GM12872 (cell line): ENCODE data around the gene CRYGN.

Source experiments
- TF ChIP-seq, protein P1 (sequence below): IDR thresholded peaks from 3 replicates; pipeline ENCODE4 v1.5.1; 2011; ENCODE audit warnings: low read depth, mild to moderate bottlenecking, low read length, moderate library complexity; ENCODE audit not compliant: insufficient read depth

Gene CRYGN

GRCh38 chr7:151411551-151411950, 28.4 kb downstream of the CRYGN start:
- TF ChIP-seq, protein P1, sequence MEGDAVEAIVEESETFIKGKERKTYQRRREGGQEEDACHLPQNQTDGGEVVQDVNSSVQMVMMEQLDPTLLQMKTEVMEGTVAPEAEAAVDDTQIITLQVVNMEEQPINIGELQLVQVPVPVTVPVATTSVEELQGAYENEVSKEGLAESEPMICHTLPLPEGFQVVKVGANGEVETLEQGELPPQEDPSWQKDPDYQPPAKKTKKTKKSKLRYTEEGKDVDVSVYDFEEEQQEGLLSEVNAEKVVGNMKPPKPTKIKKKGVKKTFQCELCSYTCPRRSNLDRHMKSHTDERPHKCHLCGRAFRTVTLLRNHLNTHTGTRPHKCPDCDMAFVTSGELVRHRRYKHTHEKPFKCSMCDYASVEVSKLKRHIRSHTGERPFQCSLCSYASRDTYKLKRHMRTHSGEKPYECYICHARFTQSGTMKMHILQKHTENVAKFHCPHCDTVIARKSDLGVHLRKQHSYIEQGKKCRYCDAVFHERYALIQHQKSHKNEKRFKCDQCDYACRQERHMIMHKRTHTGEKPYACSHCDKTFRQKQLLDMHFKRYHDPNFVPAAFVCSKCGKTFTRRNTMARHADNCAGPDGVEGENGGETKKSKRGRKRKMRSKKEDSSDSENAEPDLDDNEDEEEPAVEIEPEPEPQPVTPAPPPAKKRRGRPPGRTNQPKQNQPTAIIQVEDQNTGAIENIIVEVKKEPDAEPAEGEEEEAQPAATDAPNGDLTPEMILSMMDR: no peak

DNA sequence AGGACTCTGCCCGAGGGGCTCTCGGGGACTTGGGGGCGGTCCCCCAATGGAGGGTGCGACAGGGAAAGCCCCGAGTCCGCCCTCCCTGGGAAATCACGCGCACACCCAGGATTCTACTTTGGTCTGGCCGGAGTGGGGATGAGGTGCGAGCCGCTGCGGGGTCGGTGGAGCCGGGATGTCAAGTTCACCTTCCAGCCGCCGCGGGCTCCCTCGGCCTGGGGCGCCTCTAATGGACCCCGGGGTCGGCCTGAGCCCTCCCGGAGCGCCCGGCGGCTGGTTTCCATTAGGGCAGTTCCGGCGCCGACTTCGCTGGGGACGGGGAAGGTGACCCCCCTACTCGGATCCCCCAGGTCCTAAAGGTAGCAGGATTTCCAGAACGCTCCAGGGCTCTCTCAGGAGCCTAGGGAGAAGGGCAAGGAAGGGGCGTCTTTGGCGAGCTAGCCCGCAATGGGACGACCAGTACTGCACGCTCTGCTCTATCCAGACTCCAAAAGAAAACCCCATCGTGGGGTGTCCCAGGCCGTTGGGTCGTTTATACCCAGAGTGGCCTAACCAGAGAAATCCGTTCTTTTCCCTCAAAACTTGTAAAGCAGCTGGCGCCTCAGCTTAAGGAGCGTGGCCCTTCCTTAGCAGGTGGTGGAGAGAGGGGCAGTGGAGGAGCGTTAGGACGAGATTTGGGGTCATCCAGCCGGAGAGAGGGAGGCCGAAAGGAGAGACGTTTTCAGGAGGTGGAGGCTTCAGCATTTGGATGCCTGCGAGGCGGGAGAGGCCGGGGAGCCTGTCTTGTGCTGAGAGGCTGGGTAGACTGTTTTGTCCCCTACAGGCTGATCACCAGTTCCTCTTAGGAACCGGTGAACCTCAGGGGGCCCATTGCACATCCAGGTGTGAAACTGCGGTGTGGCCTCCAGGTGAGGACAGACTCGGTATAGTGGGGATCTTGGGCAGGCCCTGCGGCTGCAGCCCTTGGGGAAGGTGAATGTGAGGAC, 29.2 kb downstream of the CRYGN start:
- TF ChIP-seq, protein P1: no peak

GRCh38 chr7:151409667-151410404, 30.1 kb downstream of the CRYGN start, which contains the start of gene WDR86:
TSS of gene WDR86 (minus strand) at chr7:151410038. CDS start at chr7:151409589, 449 bp downstream.
- TF ChIP-seq, protein P1: no peak

- TF ChIP-seq, protein P1: no peak
Measured at GRCh38 chr7:151408839-151409666, 30.9 kb downstream of the CRYGN start.

DNA sequence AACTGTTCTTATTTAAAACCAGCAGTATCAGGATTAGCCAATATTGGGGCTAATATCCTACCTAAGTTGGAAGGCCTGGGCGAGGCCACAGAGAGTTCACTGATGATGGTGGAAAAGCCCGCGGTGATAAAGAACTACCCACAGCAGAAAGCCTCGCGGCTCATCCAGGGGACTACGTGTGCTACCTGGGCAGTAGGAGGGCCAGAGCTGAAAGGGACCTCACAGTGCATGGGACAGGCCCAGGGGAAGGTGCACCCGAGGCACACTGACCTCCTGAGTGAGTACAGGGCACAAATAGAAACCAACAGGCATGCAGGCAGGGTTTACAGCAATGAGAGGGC, 31.5 kb downstream of the CRYGN start:
- TF ChIP-seq, protein P1: no peak

- TF ChIP-seq, protein P1: no peak
Measured at GRCh38 chr7:151406886-151407583, 32.9 kb downstream of the CRYGN start.
